Astrocyte (in vitro differentiated cells and primary cell): ENCODE data around the gene TNFRSF1A. TPM values are rescaled to one million over a fixed set of nuclear protein-coding genes. Genes with fewer than 3 reads are reported as not detected.
A peak's percentile ranks its signal among the peaks of the same experiment; 100 is the strongest.

ENCODE experiments used
- DNase-seq: peaks from one replicate; pipeline ENCODE4 v3.0.0-alpha.2; 2010; ENCODE audit warnings: low read depth
- FAIRE-seq: peaks from 2 replicates; lab custom pipeline; 2011; peaks lifted over from hg19 to GRCh38; lab: Jason Lieb, UNC
- H2AFZ ChIP-seq: 2 replicates; pipeline ENCODE4 v1.6.0; 2012; ENCODE audit warnings: low read depth, low read length, inconsistent platforms
- H3K27ac ChIP-seq: 2 replicates; pipeline ENCODE4 v1.5.1; 2011; ENCODE audit warnings: low read depth, low read length, inconsistent platforms
- H3K27me3 ChIP-seq: 2 replicates; pipeline ENCODE4 v1.6.0; 2011; ENCODE audit warnings: low read length, inconsistent platforms; ENCODE audit not compliant: insufficient read depth
- H3K36me3 ChIP-seq: 2 replicates; pipeline ENCODE4 v1.5.1; 2011; ENCODE audit warnings: low read length, inconsistent platforms; ENCODE audit not compliant: insufficient read depth
- H3K4me1 ChIP-seq: 2 replicates; pipeline ENCODE4 v1.5.1; 2011; ENCODE audit warnings: low read length, inconsistent platforms; ENCODE audit not compliant: insufficient read depth
- H3K4me2 ChIP-seq: 2 replicates; pipeline ENCODE4 v1.6.0; 2012; ENCODE audit warnings: low read length, inconsistent platforms
- H3K4me3 ChIP-seq: 2 replicates; pipeline ENCODE4 v1.5.1; 2011; ENCODE audit warnings: low read depth, mild to moderate bottlenecking, low read length, inconsistent platforms; ENCODE audit not compliant: insufficient read depth
- H3K79me2 ChIP-seq: 2 replicates; pipeline ENCODE4 v1.6.0; 2012; ENCODE audit warnings: mild to moderate bottlenecking, low read length, inconsistent platforms; ENCODE audit not compliant: insufficient read depth
- H3K9ac ChIP-seq: 2 replicates; pipeline ENCODE4 v1.6.0; 2012; ENCODE audit warnings: mild to moderate bottlenecking, low read length, inconsistent platforms
- H3K9me3 ChIP-seq: 2 replicates; pipeline ENCODE4 v1.5.1; 2012; ENCODE audit warnings: low read depth, mild to moderate bottlenecking, low read length, inconsistent platforms; ENCODE audit not compliant: insufficient read depth
- H4K20me1 ChIP-seq: 2 replicates; pipeline ENCODE4 v1.6.0; 2012; ENCODE audit warnings: low read length, inconsistent platforms; ENCODE audit not compliant: insufficient read depth
- H3K27ac Mint-ChIP-seq: one replicate; pipeline ENCODE4 v1.8.0; 2021; ENCODE audit warnings: mild to moderate bottlenecking, mixed read lengths; ENCODE audit not compliant: unreplicated experiment
- H3K27me3 Mint-ChIP-seq: one replicate; pipeline ENCODE4 v1.8.0; 2021; ENCODE audit warnings: low read depth, mixed read lengths; ENCODE audit not compliant: unreplicated experiment
- H3K36me3 Mint-ChIP-seq: one replicate; pipeline ENCODE4 v1.8.0; 2021; ENCODE audit warnings: low read depth, mixed read lengths; ENCODE audit not compliant: unreplicated experiment
- H3K4me1 Mint-ChIP-seq: one replicate; pipeline ENCODE4 v1.8.0; 2021; ENCODE audit warnings: low read depth, mixed read lengths; ENCODE audit not compliant: unreplicated experiment
- H3K4me3 Mint-ChIP-seq: one replicate; pipeline ENCODE4 v1.8.0; 2021; ENCODE audit warnings: mild to moderate bottlenecking, moderate library complexity, mixed read lengths; ENCODE audit not compliant: unreplicated experiment
- H3K9me3 Mint-ChIP-seq: one replicate; pipeline ENCODE4 v1.8.0; 2021; ENCODE audit warnings: mild to moderate bottlenecking, mixed read lengths; ENCODE audit not compliant: unreplicated experiment
- CTCF ChIP-seq: IDR thresholded peaks from 2 replicates; pipeline ENCODE4 v1.5.1; 2011; ENCODE audit warnings: low read depth, mild to moderate bottlenecking, inconsistent platforms, low read length, moderate library complexity; ENCODE audit not compliant: insufficient read depth
- EZH2 ChIP-seq: IDR thresholded peaks from 2 replicates; pipeline ENCODE4 v1.6.1; 2012; ENCODE audit warnings: mild to moderate bottlenecking, low read length, inconsistent platforms; ENCODE audit not compliant: insufficient read depth
- total RNA-seq: library from RNA; stranded (reverse); gene quantifications from 2 replicates; pipeline ENCODE4 v1.2.1, GENCODE V29; 2021

TNFRSF1A gene
- total RNA-seq, 1 donor from 2014 or later = 118 TPM

- peak overlapping the region; percentile 41 for H3K4me2 ChIP-seq
Observed at GRCh38 chr12:6285532-6286306, 56.2 kb downstream of the TNFRSF1A start.

GRCh38 chr12:6285063-6285477 lies 56.8 kb downstream of the TNFRSF1A start:
- Histone ChIP-seq H3K9ac (peak overlapping the region; percentile 44), H2AFZ (peak overlapping the region; percentile 18), H3K36me3 (no peaks in the 10 kb centered on the region), H3K4me3 (no peak overlapping the region), H3K4me1 (peaks cover 30% of the 10 kb centered on the region), H3K27ac (peak overlapping the region; percentile 63), H3K4me2 (no peak overlapping the region), H3K79me2 (no peaks in the 10 kb centered on the region), H3K9me3 (no peaks in the 10 kb centered on the region), H4K20me1 (no peaks in the 10 kb centered on the region), H3K27me3 (no peaks in the 10 kb centered on the region)
- peak; percentile 96 for FAIRE-seq
- Mint-ChIP-seq H3K4me1 (peaks cover 13% of the 10 kb centered on the region), H3K27ac (peak overlapping the region; percentile 75), H3K9me3 (peaks cover 6% of the 10 kb centered on the region), H3K27me3 (no peaks in the 10 kb centered on the region), H3K36me3 (no peaks in the 10 kb centered on the region), H3K4me3 (no peak overlapping the region)
- DNase-seq = no peak
- TF ChIP-seq EZH2 = no peak
- peak; percentile 98 for TF ChIP-seq CTCF

More at GRCh38 chr12:6285532-6286306, 56.2 kb downstream of the TNFRSF1A start:
- H3K9me3 ChIP-seq = no peaks in the 10 kb centered on the region
- no peak for DNase-seq
- Mint-ChIP-seq H3K27ac (no peak overlapping the region), H3K36me3 (no peaks in the 10 kb centered on the region), H3K4me1 (peaks cover 7% of the 10 kb centered on the region), H3K27me3 (no peaks in the 10 kb centered on the region), H3K9me3 (peaks cover 6% of the 10 kb centered on the region), H3K4me3 (no peak overlapping the region)
- H3K36me3 ChIP-seq = no peaks in the 10 kb centered on the region
- H3K9ac ChIP-seq = peak overlapping the region; percentile 46
- H3K27ac ChIP-seq = peak overlapping the region; percentile 63
- H4K20me1 ChIP-seq = no peaks in the 10 kb centered on the region
- H3K4me1 ChIP-seq = peaks cover 24% of the 10 kb centered on the region
- no peak overlapping the region for H3K4me3 ChIP-seq
- TF ChIP-seq EZH2 (no peak), CTCF (no peak)
- no peak overlapping the region for H2AFZ ChIP-seq
- no peaks in the 10 kb centered on the region for H3K79me2 ChIP-seq
- no peaks in the 10 kb centered on the region for H3K27me3 ChIP-seq
- FAIRE-seq = no peak

GRCh38 chr12:6284273-6284672 lies 57.6 kb downstream of the TNFRSF1A start:
- H3K27ac ChIP-seq = no peak overlapping the region
- no peaks in the 10 kb centered on the region for H4K20me1 ChIP-seq
- FAIRE-seq = no peak
- no peak overlapping the region for H2AFZ ChIP-seq
- H3K4me3 ChIP-seq = no peak overlapping the region
- H3K4me3 Mint-ChIP-seq = no peak overlapping the region
- no peaks in the 10 kb centered on the region for H3K9me3 ChIP-seq
- peaks cover 21% of the 10 kb centered on the region for H3K4me1 Mint-ChIP-seq
- no peak overlapping the region for H3K4me2 ChIP-seq
- no peak for TF ChIP-seq EZH2
- no peak for TF ChIP-seq CTCF
- peak overlapping the region; percentile 50 for H3K27ac Mint-ChIP-seq
- H3K4me1 ChIP-seq = peaks cover 38% of the 10 kb centered on the region
- H3K27me3 Mint-ChIP-seq = no peaks in the 10 kb centered on the region
- H3K79me2 ChIP-seq = no peaks in the 10 kb centered on the region
- no peak overlapping the region for H3K9ac ChIP-seq
- H3K36me3 Mint-ChIP-seq = no peaks in the 10 kb centered on the region
- no peaks in the 10 kb centered on the region for H3K27me3 ChIP-seq
- H3K9me3 Mint-ChIP-seq = no peaks in the 10 kb centered on the region
- no peak for DNase-seq
- H3K36me3 ChIP-seq = no peaks in the 10 kb centered on the region
